GM19035 (cell line): ENCODE results near the gene LGALS7.
"Not testable (repeated sequence)": the region's sequence is repeated elsewhere in the genome, so short reads cannot be mapped to it uniquely, and the experiment has no call there.

ENCODE experiments used
- ATAC-seq: cut with Tn5 transposase; IDR thresholded peaks from one replicate; pipeline ENCODE4 v1.9.1; 2021; ENCODE audit not compliant: unreplicated experiment

The LGALS7 gene

GRCh38 chr19:38800577-38801347, 27.4 kb upstream of the LGALS7 start:
- no peak for ATAC-seq

GRCh38 chr19:38799104-38799503, 25.8 kb upstream of the LGALS7 start:
- no peak for ATAC-seq

- not testable (repeated sequence) for ATAC-seq
Measured at GRCh38 chr19:38797781-38798180, 24.5 kb upstream of the LGALS7 start.

GRCh38 chr19:38796154-38796553, 22.8 kb upstream of the LGALS7 start:
- ATAC-seq = no peak

- ATAC-seq = no peak
Measured at GRCh38 chr19:38795549-38795948, 22.2 kb upstream of the LGALS7 start.

GRCh38 chr19:38793671-38794070, 20.4 kb upstream of the LGALS7 start:
- no peak for ATAC-seq

- no peak for ATAC-seq
Measured at GRCh38 chr19:38793177-38793576, 19.9 kb upstream of the LGALS7 start.

GRCh38 chr19:38792250-38793111, 19.2 kb upstream of the LGALS7 start:
- no peak for ATAC-seq

GRCh38 chr19:38791451-38792064, 18.2 kb upstream of the LGALS7 start:
- ATAC-seq = not testable (repeated sequence)

- ATAC-seq = not testable (repeated sequence)
Measured at GRCh38 chr19:38790507-38791403, 17.4 kb upstream of the LGALS7 start.

- ATAC-seq = no peak
Measured at GRCh38 chr19:38788478-38789243, 15.3 kb upstream of the LGALS7 start, which contains the start of gene LGALS7B. Gene LGALS7B (plus strand): TSS chr19:38789200. CDS start chr19:38789227, 27 bp downstream.

GRCh38 chr19:38786572-38787265, 13.4 kb upstream of the LGALS7 start:
- ATAC-seq = no peak

GRCh38 chr19:38786061-38786460, 12.7 kb upstream of the LGALS7 start:
- not testable (repeated sequence) for ATAC-seq

GRCh38 chr19:38785187-38785699, 11.9 kb upstream of the LGALS7 start:
- ATAC-seq = no peak

GRCh38 chr19:38784224-38784623, 10.9 kb upstream of the LGALS7 start:
- no peak for ATAC-seq

GRCh38 chr19:38782212-38782611, 8.9 kb upstream of the LGALS7 start:
- not testable (repeated sequence) for ATAC-seq

- ATAC-seq = no peak
Measured at GRCh38 chr19:38781058-38781457, 7.7 kb upstream of the LGALS7 start.

- ATAC-seq = no peak
Measured at GRCh38 chr19:38780443-38780842, 7.1 kb upstream of the LGALS7 start.

- no peak for ATAC-seq
Measured at GRCh38 chr19:38778733-38779132, 5.4 kb upstream of the LGALS7 start.
